Left cardiac atrium (tissue), 4 donors: ENCODE data around the gene CAMK1D. TPM values are rescaled to one million over a fixed set of nuclear protein-coding genes. Genes with fewer than 3 reads are reported as not detected.

Source experiments
- ATAC-seq, 2 donors: fragments of 200-7000 bp; cut with Tn5 transposase; one replicate each; pipeline ENCODE4 v1.9.1; 2020; ENCODE audit warnings: mild to moderate bottlenecking in 2 of 2, moderate library complexity in 2 of 2
- DNase-seq: peaks from one replicate; pipeline ENCODE4 v3.0.0-alpha.2; 2020
- intact Hi-C, 2 donors: fragments of 100-400 bp; cut with DNase I; formaldehyde crosslinking; loops; one replicate each; pipeline versions ENCODE4 v1.14.1 to v1.15.1; 2022 to 2023
- total RNA-seq, 2 donors: library from RNA; stranded (reverse); fragmentation: NEBNext Ultra II Directional; extraction: Animal tissue kit (Norgen Biotek cat#: 25700); gene quantifications; one replicate each; pipeline ENCODE4 v1.2.1, GENCODE V29; 2021
- donor health status: DM: no; HTN: yes; CAD: no.
- donor health status: DM: no; HTN: yes; CAD: no; lungs with severe emphysema.
- donor health status: DM: yes; HTN: yes; CAD: no.
- donor health status: Dilated cardiomyopathy.

The CAMK1D gene
- total RNA-seq, 2 donors from 2014 or later: 23.8 to 38.5 TPM

GRCh38 chr10:12755075-12755474 is 405.7 kb downstream of the CAMK1D start:
- ATAC-seq: no peak
- no peak for DNase-seq

GRCh38 chr10:12757351-12757750 is 408.0 kb downstream of the CAMK1D start:
- DNase-seq (no peak), ATAC-seq (no peak)
- intact Hi-C loops: no loop called here

More at GRCh38 chr10:12755075-12755474, 405.7 kb downstream of the CAMK1D start:
- intact Hi-C loops: no loop called here

- intact Hi-C loops: no loop called here
- ATAC-seq (no peak), DNase-seq (no peak)
Observed at GRCh38 chr10:12758271-12758670, 408.9 kb downstream of the CAMK1D start.

GRCh38 chr10:12766223-12766622 is 416.9 kb downstream of the CAMK1D start:
- ATAC-seq (no peak), DNase-seq (no peak)
- intact Hi-C loops: no loop called here

- no peak for ATAC-seq
- intact Hi-C loops: no loop called here
- no peak for DNase-seq
Observed at GRCh38 chr10:12768156-12769100, 419.1 kb downstream of the CAMK1D start.

- ATAC-seq (no peak), DNase-seq (no peak)
- intact Hi-C loops: no loop called here
Observed at GRCh38 chr10:12769323-12770044, 420.1 kb downstream of the CAMK1D start.

- ATAC-seq (no peak), DNase-seq (no peak)
- intact Hi-C loops: no loop called here
Observed at GRCh38 chr10:12771981-12772760, 422.8 kb downstream of the CAMK1D start.

GRCh38 chr10:12772797-12773587 is 423.6 kb downstream of the CAMK1D start:
- DNase-seq (no peak), ATAC-seq (no peak)
- intact Hi-C loops: no loop called here

- no peak for ATAC-seq
- intact Hi-C loops: no loop called here
- no peak for DNase-seq
Observed at GRCh38 chr10:12774204-12774894, 425.0 kb downstream of the CAMK1D start.

GRCh38 chr10:12777840-12778585 is 428.7 kb downstream of the CAMK1D start:
- DNase-seq: peak; percentile 59
- ATAC-seq: peak; percentile 77 to 86
- intact Hi-C loops: no loop called here

- ATAC-seq: peak; percentile 32 to 75
- intact Hi-C loops: loop anchor here in 1 of 2 donors (10.0 kb wide), 1 partner anchor 124 kb away; no protein-coding TSS in a partner anchor
- peak; percentile 37 for DNase-seq
Observed at GRCh38 chr10:12780634-12781601, 431.6 kb downstream of the CAMK1D start.

- DNase-seq (no peak), ATAC-seq (no peak)
- intact Hi-C loops: loop anchor here in 1 of 2 donors (10.0 kb wide), 1 partner anchor 123 kb away; no protein-coding TSS in a partner anchor
Observed at GRCh38 chr10:12781976-12782375, 432.6 kb downstream of the CAMK1D start.

GRCh38 chr10:12782537-12782936 is 433.2 kb downstream of the CAMK1D start:
- DNase-seq (peak; percentile 47), ATAC-seq (peak in 1 of 2 donors; percentile 23)
- intact Hi-C loops: loop anchor here in 1 of 2 donors (10.0 kb wide), 1 partner anchor 122 kb away; no protein-coding TSS in a partner anchor

GRCh38 chr10:12783293-12783692 is 433.9 kb downstream of the CAMK1D start:
- intact Hi-C loops: loop anchor here in 1 of 2 donors (10.0 kb wide), 1 partner anchor 122 kb away; no protein-coding TSS in a partner anchor
- DNase-seq (no peak), ATAC-seq (peak in 1 of 2 donors; percentile 11)

- intact Hi-C loops: loop anchor here in 1 of 2 donors (10.0 kb wide), 1 partner anchor 120 kb away; no protein-coding TSS in a partner anchor
- ATAC-seq (no peak), DNase-seq (no peak)
Observed at GRCh38 chr10:12784646-12785045, 435.3 kb downstream of the CAMK1D start.

GRCh38 chr10:12785415-12785831 is 436.1 kb downstream of the CAMK1D start:
- ATAC-seq: no peak
- no peak for DNase-seq
- intact Hi-C loops: loop anchor here in 1 of 2 donors (10.0 kb wide), 1 partner anchor 119 kb away; no protein-coding TSS in a partner anchor
